PC-9 (cell line): Measurements from ENCODE around the gene CTSL.

Experiments used
- CTCF ChIP-seq: fragments of 200-600 bp; sonication (generic); conservative IDR thresholded peaks from 2 replicates; pipeline ENCODE4 v1.6.1; 2017; ENCODE audit warnings: mixed run types, antibody characterized with exemption, mild to moderate bottlenecking, moderate library complexity
- EZH2 ChIP-seq: fragments of 200-600 bp; sonication (generic); IDR thresholded peaks from 2 replicates; pipeline ENCODE4 v1.8.0; 2017; ENCODE audit warnings: antibody characterized with exemption, low read depth

- TF ChIP-seq CTCF (no peak), EZH2 (no peak)
Measured at GRCh38 chr9:87701491-87701890, 24.4 kb upstream of the CTSL start.
